ENCODE results near the gene CNBP. TPM values are rescaled to one million over a fixed set of nuclear protein-coding genes. Genes with fewer than 3 reads are reported as not detected.

Gene CNBP
- total and polyA plus RNA-seq, 9 of the 15 experiments (the other 6 are each of a cell fraction or from before 2014, with no cell fraction given) = 284 to 717 (median 412) TPM

GRCh38 chr3:129183569-129184395 is at the start of gene CNBP (continued):
- peak; percentile 85; the same call in 1 of the 2 replicates for TF ChIP-seq RERE (CRISPR knock-in tag; IDR thresholded peaks at IDR 0.05; ENCODE audit: borderline replicate concordance)

Data from K562 (cell line).